PFSK-1 (cell line): ENCODE results near the gene BCR.

ENCODE experiments used
- FOXP2 ChIP-seq: optimal IDR thresholded peaks from 2 replicates; pipeline ENCODE3; 2011; ENCODE audit warnings: borderline replicate concordance, control low read depth, inconsistent platforms; ENCODE audit not compliant: insufficient read depth; ENCODE audit errors: extremely low read length, extremely low read depth
- POLR2AphosphoS5 ChIP-seq: IDR thresholded peaks from 2 replicates; pipeline ENCODE4 v1.6.1; 2012; ENCODE audit warnings: low read depth, mild to moderate bottlenecking, control low read depth, low read length, moderate library complexity
- SIN3A ChIP-seq: IDR thresholded peaks from 2 replicates; pipeline ENCODE4 v1.6.1; 2012; ENCODE audit warnings: mild to moderate bottlenecking, low read length, moderate library complexity, borderline replicate concordance; ENCODE audit not compliant: insufficient read depth
- TAF1 ChIP-seq: IDR thresholded peaks from 2 replicates; pipeline ENCODE4 v1.6.1; 2012; ENCODE audit warnings: low read length, control low read depth, borderline replicate concordance; ENCODE audit not compliant: insufficient read depth
- TF ChIP-seq, protein P1 (sequence below), 2 experiments: IDR thresholded peaks; 2 replicates each; pipeline versions ENCODE4 v1.6.1 to v1.8.0; 2011 to 2012; ENCODE audit warnings: low read depth in 2 of 2, low read length in 2 of 2, control low read depth in 1 of 2, inconsistent platforms in 1 of 2, mild to moderate bottlenecking in 1 of 2, moderate library complexity in 1 of 2; ENCODE audit not compliant: insufficient read depth in 1 of 2

Gene BCR

GRCh38 chr22:23144432-23144831 lies 35.9 kb upstream of the BCR start:
- no peak for TF ChIP-seq FOXP2
- no peak for TF ChIP-seq TAF1
- TF ChIP-seq, protein P1, sequence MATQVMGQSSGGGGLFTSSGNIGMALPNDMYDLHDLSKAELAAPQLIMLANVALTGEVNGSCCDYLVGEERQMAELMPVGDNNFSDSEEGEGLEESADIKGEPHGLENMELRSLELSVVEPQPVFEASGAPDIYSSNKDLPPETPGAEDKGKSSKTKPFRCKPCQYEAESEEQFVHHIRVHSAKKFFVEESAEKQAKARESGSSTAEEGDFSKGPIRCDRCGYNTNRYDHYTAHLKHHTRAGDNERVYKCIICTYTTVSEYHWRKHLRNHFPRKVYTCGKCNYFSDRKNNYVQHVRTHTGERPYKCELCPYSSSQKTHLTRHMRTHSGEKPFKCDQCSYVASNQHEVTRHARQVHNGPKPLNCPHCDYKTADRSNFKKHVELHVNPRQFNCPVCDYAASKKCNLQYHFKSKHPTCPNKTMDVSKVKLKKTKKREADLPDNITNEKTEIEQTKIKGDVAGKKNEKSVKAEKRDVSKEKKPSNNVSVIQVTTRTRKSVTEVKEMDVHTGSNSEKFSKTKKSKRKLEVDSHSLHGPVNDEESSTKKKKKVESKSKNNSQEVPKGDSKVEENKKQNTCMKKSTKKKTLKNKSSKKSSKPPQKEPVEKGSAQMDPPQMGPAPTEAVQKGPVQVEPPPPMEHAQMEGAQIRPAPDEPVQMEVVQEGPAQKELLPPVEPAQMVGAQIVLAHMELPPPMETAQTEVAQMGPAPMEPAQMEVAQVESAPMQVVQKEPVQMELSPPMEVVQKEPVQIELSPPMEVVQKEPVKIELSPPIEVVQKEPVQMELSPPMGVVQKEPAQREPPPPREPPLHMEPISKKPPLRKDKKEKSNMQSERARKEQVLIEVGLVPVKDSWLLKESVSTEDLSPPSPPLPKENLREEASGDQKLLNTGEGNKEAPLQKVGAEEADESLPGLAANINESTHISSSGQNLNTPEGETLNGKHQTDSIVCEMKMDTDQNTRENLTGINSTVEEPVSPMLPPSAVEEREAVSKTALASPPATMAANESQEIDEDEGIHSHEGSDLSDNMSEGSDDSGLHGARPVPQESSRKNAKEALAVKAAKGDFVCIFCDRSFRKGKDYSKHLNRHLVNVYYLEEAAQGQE (IDR thresholded peaks at IDR 0.05; ENCODE audit: insufficient read depth in 1 of 2, low read depth in 2 of 2, low read length in 2 of 2) = no peak
- no peak for TF ChIP-seq POLR2AphosphoS5
- TF ChIP-seq SIN3A = no peak

- TF ChIP-seq FOXP2 (no peak), POLR2AphosphoS5 (no peak), TAF1 (no peak), SIN3A (no peak)
- TF ChIP-seq, protein P1 (IDR thresholded peaks at IDR 0.05; ENCODE audit: insufficient read depth in 1 of 2, low read depth in 2 of 2, low read length in 2 of 2) = no peak
Measured at GRCh38 chr22:23144932-23145877, 35.1 kb upstream of the BCR start, which contains the start of gene RAB36. Gene RAB36, plus strand, starts transcription at chr22:23145477. Its CDS starts 1,140 bp downstream, at chr22:23146617.

GRCh38 chr22:23145878-23146470 lies 34.3 kb upstream of the BCR start:
- no peak for TF ChIP-seq SIN3A
- TF ChIP-seq FOXP2 = no peak
- TF ChIP-seq, protein P1 (IDR thresholded peaks at IDR 0.05; ENCODE audit: insufficient read depth in 1 of 2, low read depth in 2 of 2, low read length in 2 of 2) = no peak
- no peak for TF ChIP-seq POLR2AphosphoS5
- TF ChIP-seq TAF1 = no peak

GRCh38 chr22:23146478-23147205 lies 33.7 kb upstream of the BCR start:
- TF ChIP-seq SIN3A (no peak), POLR2AphosphoS5 (no peak), TAF1 (no peak), FOXP2 (no peak)
- TF ChIP-seq, protein P1 (IDR thresholded peaks at IDR 0.05; ENCODE audit: insufficient read depth in 1 of 2, low read depth in 2 of 2, low read length in 2 of 2) = no peak
